T-helper 1 cell treated with Interleukin-12 subunit alpha and Interleukin-12 subunit beta and Interleukin-4 antibody, amounts not matched to agents 30 μg/mL and 1 μg/mL, for 36 hours (primary cell): ENCODE results near the gene SPRR2A.
"Not testable (repeated sequence)": the region's sequence is repeated elsewhere in the genome, so short reads cannot be mapped to it uniquely, and the experiment has no call there.

ENCODE experiments used
- H3K27ac Mint-ChIP-seq: one replicate; pipeline ENCODE4 v1.8.0; 2021; ENCODE audit warnings: mild to moderate bottlenecking, mixed read lengths
- H3K27me3 Mint-ChIP-seq: one replicate; pipeline ENCODE4 v1.8.0; 2021; ENCODE audit warnings: low read depth, mixed read lengths
- H3K36me3 Mint-ChIP-seq: one replicate; pipeline ENCODE4 v1.8.0; 2021; ENCODE audit warnings: low read depth, mixed read lengths
- H3K4me1 Mint-ChIP-seq: one replicate; pipeline ENCODE4 v1.8.0; 2021; ENCODE audit warnings: low read depth, mixed read lengths
- H3K4me3 Mint-ChIP-seq: one replicate; pipeline ENCODE4 v1.8.0; 2021; ENCODE audit warnings: mild to moderate bottlenecking, moderate library complexity, mixed read lengths
- H3K9me3 Mint-ChIP-seq: one replicate; pipeline ENCODE4 v1.8.0; 2021; ENCODE audit warnings: mixed read lengths

The SPRR2A gene

DNA sequence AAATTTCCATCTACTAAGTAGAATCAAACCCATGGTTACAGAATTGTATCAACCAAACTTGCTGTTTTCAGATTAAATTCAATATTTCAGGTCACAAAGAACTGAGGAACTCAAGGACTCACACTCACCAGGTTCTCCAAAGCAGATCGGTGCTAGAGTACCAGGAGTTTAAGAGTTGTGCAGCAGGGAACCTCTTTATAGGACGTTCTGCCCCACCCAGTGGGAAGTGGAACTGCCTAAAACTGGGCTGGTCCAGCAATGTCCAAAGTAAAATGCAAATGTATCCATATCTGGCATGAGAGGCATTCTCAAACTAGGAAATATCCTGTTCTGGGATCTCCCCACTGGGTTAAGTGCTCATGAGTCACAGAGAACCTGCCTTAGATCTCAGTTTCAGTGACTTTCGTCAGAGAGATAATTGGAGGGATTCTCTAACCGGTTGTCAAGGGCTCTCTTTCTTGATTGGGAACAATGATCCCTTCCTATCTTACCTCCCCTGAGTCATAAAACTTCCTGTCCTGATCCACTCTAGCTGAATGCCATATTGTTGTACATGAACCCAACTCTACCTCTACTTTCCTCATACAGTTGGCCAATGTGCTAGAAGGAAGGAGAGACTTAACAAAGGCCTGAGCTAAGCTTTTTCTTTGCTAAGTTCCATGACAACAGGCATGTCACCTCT, 16.2 kb downstream of the SPRR2A start, which contains the start of gene SPRR2D:
SPRR2D (minus strand) TSS at position 171 of the 682 bp plus-strand sequence. CDS start 774 bp downstream, outside the sequence.
- no peaks in the 10 kb centered on the region for H3K9me3 Mint-ChIP-seq

GRCh38 chr1:153035211-153035610, 22.1 kb downstream of the SPRR2A start:
- H3K9me3 Mint-ChIP-seq: no peaks in the 10 kb centered on the region
- no peak overlapping the region for H3K27ac Mint-ChIP-seq
- peaks cover 5% of the 10 kb centered on the region for H3K27me3 Mint-ChIP-seq
- H3K36me3 Mint-ChIP-seq: no peaks in the 10 kb centered on the region
- H3K4me1 Mint-ChIP-seq: no peaks in the 10 kb centered on the region
- H3K4me3 Mint-ChIP-seq: no peak overlapping the region

More for the DNA sequence above, 16.2 kb downstream of the SPRR2A start, which contains the start of gene SPRR2D:
- H3K27ac Mint-ChIP-seq: no peak within 1 kb of the TSS
- no peaks in the 10 kb centered on the region for H3K36me3 Mint-ChIP-seq
- H3K27me3 Mint-ChIP-seq: peaks cover 22% of the 10 kb centered on the region
- no peaks in the 10 kb centered on the region for H3K4me1 Mint-ChIP-seq
- H3K4me3 Mint-ChIP-seq: no peak within 1 kb of the TSS

DNA sequence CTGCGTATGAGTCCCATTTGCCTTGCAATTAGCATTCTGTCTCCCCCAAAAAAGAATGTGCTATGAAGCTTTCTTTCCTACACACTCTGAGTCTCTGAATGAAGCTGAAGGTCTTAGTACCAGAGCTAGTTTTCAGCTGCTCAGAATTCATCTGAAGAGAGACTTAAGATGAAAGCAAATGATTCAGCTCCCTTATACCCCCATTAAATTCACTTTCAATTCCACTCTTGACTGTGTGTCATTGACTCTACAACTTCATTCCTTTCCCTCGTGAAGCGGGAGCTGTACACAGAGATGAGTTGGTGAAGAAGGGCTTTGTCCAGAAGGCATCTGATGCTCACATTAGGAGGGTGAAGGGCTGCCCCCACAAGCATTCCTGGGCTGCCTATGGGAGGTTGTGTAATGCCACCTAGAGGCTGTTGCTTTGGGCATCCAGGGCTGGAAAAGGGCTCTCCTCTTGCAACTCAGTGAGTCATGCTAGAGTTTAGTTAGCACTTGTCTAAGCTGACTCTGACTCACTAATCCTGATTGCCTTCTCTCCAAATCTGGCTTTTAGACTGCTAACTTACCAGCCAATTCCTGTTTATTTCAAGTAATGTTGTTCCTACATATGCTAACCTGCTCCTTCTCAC, 24.5 kb downstream of the SPRR2A start:
- H3K36me3 Mint-ChIP-seq: no peaks in the 10 kb centered on the region
- H3K27me3 Mint-ChIP-seq: peaks cover 5% of the 10 kb centered on the region
- H3K9me3 Mint-ChIP-seq: no peaks in the 10 kb centered on the region
- H3K4me3 Mint-ChIP-seq: no peak overlapping the region
- no peaks in the 10 kb centered on the region for H3K4me1 Mint-ChIP-seq
- H3K27ac Mint-ChIP-seq: no peak overlapping the region

- Mint-ChIP-seq H3K36me3 (no peaks in the 10 kb centered on the region), H3K4me3 (no peak overlapping the region), H3K27ac (no peak overlapping the region), H3K27me3 (no peaks in the 10 kb centered on the region), H3K4me1 (no peaks in the 10 kb centered on the region), H3K9me3 (no peaks in the 10 kb centered on the region)
Observed at GRCh38 chr1:153032073-153032472, 25.2 kb downstream of the SPRR2A start.

DNA sequence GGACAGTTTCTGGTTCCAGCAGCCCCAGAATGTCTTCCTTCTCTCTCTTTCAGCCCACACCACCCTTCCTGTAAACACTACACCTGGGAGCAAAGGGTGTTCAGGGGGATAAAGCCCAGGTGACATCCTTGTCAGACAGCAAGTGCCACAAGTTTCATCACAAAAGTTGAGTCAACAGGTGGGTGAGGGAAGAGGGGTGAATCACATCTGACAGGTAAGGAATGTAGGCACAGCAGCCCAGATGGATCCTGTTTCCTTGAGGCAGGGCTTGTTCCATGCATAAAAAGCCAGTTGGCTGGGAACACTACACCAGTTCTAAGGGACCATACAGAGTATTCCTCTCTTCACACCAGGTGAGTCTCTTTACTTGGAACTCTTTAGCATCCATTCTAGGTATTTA, 26.4 kb downstream of the SPRR2A start, which contains the start of gene SPRR1B:
SPRR1B (plus strand) TSS at position 309 of the 400 bp plus-strand sequence. CDS start 1,143 bp downstream, outside the sequence.
- no peaks in the 10 kb centered on the region for H3K36me3 Mint-ChIP-seq

DNA sequence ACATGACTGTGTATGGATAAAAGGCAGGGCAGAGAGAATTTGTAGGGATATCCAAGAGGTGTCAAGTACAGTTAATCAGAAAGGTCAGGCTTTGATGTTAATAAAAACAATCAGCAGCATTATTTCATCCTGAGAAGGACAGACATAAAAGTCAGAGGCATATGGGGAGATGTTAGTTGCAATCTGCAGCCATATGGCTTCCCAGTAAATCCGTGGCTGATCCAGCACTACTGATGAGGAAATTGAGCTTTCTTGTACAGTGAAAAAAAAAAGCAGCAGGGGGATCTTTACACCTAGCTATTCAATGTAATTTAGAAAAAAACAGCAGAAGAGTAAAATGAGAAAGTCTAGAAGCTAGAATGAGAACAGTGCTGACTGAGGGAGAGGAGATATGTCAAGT, 28.5 kb downstream of the SPRR2A start:
- H3K9me3 Mint-ChIP-seq: no peaks in the 10 kb centered on the region
- H3K4me3 Mint-ChIP-seq: no peak overlapping the region
- no peaks in the 10 kb centered on the region for H3K27me3 Mint-ChIP-seq
- H3K4me1 Mint-ChIP-seq: no peaks in the 10 kb centered on the region
- no peak overlapping the region for H3K27ac Mint-ChIP-seq
- no peaks in the 10 kb centered on the region for H3K36me3 Mint-ChIP-seq

More for the DNA sequence above, 26.4 kb downstream of the SPRR2A start, which contains the start of gene SPRR1B:
- no peaks in the 10 kb centered on the region for H3K4me1 Mint-ChIP-seq
- no peak within 1 kb of the TSS for H3K4me3 Mint-ChIP-seq
- no peak within 1 kb of the TSS for H3K27ac Mint-ChIP-seq
- H3K9me3 Mint-ChIP-seq: no peaks in the 10 kb centered on the region
- no peaks in the 10 kb centered on the region for H3K27me3 Mint-ChIP-seq

GRCh38 chr1:153025797-153026196, 31.5 kb downstream of the SPRR2A start:
- no peaks in the 10 kb centered on the region for H3K27me3 Mint-ChIP-seq
- H3K36me3 Mint-ChIP-seq: no peaks in the 10 kb centered on the region
- H3K27ac Mint-ChIP-seq: no peak overlapping the region
- no peaks in the 10 kb centered on the region for H3K4me1 Mint-ChIP-seq
- H3K9me3 Mint-ChIP-seq: no peaks in the 10 kb centered on the region
- H3K4me3 Mint-ChIP-seq: no peak overlapping the region

- Mint-ChIP-seq H3K4me1 (no peaks in the 10 kb centered on the region), H3K27ac (no peak overlapping the region), H3K36me3 (no peaks in the 10 kb centered on the region), H3K4me3 (no peak overlapping the region), H3K9me3 (no peaks in the 10 kb centered on the region), H3K27me3 (no peaks in the 10 kb centered on the region)
Observed at GRCh38 chr1:153024413-153024812, 32.9 kb downstream of the SPRR2A start.

DNA sequence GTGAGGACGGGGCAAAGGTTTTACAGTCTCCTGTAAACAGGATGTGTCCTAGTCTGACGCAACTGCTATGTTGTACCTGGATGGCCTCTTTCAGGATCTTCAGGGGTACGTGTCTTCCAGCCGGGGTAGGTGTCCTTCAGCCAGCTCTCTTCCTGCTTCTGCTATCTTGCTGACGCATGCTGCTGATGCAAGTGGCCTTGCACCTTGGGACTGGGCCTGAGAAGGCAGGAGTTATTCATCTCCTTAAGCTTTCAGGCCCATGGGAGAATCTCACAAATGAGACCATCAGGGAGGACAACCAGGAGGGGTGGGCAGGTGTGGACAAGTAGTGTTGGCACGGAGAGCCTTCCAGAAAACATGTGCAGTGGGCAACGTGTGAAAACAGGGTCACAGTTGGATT, 34.2 kb downstream of the SPRR2A start:
- Mint-ChIP-seq H3K36me3 (no peaks in the 10 kb centered on the region), H3K27me3 (no peaks in the 10 kb centered on the region), H3K4me1 (no peaks in the 10 kb centered on the region), H3K4me3 (no peak overlapping the region), H3K9me3 (no peaks in the 10 kb centered on the region), H3K27ac (no peak overlapping the region)

GRCh38 chr1:153022340-153022739, 35.0 kb downstream of the SPRR2A start:
- not testable (repeated sequence) for H3K4me1 Mint-ChIP-seq, H3K9me3 Mint-ChIP-seq, H3K27ac Mint-ChIP-seq, H3K4me3 Mint-ChIP-seq, H3K36me3 Mint-ChIP-seq, H3K27me3 Mint-ChIP-seq

DNA sequence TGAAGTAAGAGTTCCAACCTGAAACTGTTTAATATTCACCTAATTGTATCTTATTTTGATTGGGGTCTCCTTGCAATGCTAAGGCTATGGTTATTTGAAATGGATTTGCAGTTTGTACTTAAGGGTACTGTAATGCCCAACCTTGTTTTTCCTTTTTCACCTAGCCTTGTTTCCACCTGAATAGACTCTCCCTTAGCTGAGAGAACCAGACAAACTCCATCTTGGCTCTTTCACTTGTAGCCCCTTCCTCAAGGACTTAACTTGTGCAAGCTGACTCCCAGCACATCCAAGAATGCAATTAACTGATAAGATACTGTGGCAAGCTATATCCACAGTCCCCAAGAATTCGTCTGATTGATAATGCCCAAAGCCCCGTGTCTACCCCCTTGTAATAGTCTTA, 35.5 kb downstream of the SPRR2A start:
- H3K36me3 Mint-ChIP-seq, H3K9me3 Mint-ChIP-seq, H3K27me3 Mint-ChIP-seq, H3K4me3 Mint-ChIP-seq, H3K4me1 Mint-ChIP-seq, H3K27ac Mint-ChIP-seq: not testable (repeated sequence)

DNA sequence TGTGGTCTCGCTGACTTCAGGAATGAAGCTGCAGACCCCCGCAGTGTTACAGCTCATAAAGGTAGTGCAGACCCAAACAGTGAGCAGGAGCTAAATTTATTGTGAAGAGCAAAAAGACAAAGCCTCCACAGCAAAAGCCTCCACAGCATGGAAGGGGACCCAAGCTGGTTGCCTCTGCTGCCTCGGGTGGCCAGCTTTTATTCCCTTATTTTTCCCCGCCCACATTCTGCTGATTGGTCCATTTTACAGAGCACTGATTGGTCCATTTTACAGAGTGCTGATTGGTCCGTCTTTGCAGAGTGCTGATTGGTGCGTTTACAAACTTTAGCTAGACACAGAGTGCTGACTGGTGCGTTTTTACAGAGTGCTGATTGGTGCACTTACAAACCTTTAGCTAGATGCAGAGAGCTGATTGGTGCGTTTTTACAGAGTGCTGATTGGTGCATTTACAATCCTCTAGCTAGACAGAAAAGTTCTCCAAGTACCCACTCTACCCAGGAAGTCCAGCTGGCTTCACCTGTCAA, 46.0 kb downstream of the SPRR2A start:
- not testable (repeated sequence) for H3K4me3 Mint-ChIP-seq, H3K27me3 Mint-ChIP-seq, H3K27ac Mint-ChIP-seq, H3K4me1 Mint-ChIP-seq, H3K36me3 Mint-ChIP-seq, H3K9me3 Mint-ChIP-seq
